Measurements from ENCODE around the gene LEFTY1.

Gene LEFTY1

DNA sequence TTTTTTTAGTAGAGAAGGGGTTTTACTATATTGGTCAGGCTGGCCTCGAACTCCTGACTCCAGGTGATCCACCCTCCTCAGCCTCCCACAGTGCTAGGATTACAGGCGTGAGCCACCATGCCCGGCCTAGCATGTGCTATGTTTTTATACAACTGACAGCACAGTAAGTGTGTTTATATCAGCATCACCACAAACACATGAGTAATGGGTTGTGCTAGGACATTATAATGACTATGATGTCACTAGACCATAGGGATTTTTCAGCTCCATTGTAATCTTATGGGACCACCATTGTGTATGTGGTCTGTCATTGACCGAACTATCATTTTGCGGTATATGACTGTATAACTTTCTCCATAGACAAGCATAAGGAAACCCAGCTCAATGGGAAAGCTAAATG is 45.8 kb upstream of the LEFTY1 start:
- TF ChIP-seq GABPA (IDR thresholded peaks at IDR 0.05; ENCODE audit: low read depth) (no peak), SPI1 (IDR thresholded peaks at IDR 0.05; ENCODE audit: borderline replicate concordance, low read depth) (no peak), REST (IDR thresholded peaks at IDR 0.05; ENCODE audit: insufficient replicate concordance, low read depth) (no peak), POLR2AphosphoS5 (IDR thresholded peaks at IDR 0.05; ENCODE audit: low read depth) (no peak)
- TF ChIP-seq, protein P1, sequence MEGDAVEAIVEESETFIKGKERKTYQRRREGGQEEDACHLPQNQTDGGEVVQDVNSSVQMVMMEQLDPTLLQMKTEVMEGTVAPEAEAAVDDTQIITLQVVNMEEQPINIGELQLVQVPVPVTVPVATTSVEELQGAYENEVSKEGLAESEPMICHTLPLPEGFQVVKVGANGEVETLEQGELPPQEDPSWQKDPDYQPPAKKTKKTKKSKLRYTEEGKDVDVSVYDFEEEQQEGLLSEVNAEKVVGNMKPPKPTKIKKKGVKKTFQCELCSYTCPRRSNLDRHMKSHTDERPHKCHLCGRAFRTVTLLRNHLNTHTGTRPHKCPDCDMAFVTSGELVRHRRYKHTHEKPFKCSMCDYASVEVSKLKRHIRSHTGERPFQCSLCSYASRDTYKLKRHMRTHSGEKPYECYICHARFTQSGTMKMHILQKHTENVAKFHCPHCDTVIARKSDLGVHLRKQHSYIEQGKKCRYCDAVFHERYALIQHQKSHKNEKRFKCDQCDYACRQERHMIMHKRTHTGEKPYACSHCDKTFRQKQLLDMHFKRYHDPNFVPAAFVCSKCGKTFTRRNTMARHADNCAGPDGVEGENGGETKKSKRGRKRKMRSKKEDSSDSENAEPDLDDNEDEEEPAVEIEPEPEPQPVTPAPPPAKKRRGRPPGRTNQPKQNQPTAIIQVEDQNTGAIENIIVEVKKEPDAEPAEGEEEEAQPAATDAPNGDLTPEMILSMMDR (IDR thresholded peaks at IDR 0.05; ENCODE audit: insufficient read depth, low read length): no peak
- no peak for DNase-seq (ENCODE audit: low read depth in 1 of 2, low spot score in 1 of 2)
- H3K27ac ChIP-seq (replicated peaks): no peak overlapping the region
- H3K27me3 ChIP-seq (ENCODE audit: insufficient read depth, poor library complexity, severe bottlenecking): no peaks in the 10 kb centered on the region
- no peak overlapping the region for H3K4me3 ChIP-seq (replicated peaks; ENCODE audit: insufficient read depth, low read length)

DNA sequence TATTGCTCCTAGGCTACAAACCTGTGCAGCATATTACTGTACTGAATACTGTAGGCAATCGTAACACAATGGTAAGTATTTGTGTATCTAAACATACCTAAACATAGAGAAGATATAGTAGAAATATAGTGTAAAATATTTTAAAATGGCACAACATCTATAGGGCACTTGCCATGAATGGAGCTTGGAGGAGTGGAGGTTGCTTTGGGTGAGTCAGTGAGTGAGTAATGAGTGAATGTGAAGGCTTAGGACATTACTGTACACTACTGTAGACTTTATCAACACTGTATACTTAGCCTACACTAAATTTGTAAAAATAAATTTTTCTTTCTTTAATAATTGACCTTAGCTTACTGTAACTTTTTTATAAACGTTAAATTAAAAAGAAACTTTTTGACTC is 44.1 kb upstream of the LEFTY1 start:
- Histone ChIP-seq H3K27me3 (ENCODE audit: insufficient read depth, poor library complexity, severe bottlenecking) (no peaks in the 10 kb centered on the region), H3K4me3 (replicated peaks; ENCODE audit: insufficient read depth, low read length) (no peak overlapping the region), H3K27ac (replicated peaks) (no peak overlapping the region)
- TF ChIP-seq SPI1 (IDR thresholded peaks at IDR 0.05; ENCODE audit: borderline replicate concordance, low read depth) (no peak), REST (IDR thresholded peaks at IDR 0.05; ENCODE audit: insufficient replicate concordance, low read depth) (no peak), GABPA (IDR thresholded peaks at IDR 0.05; ENCODE audit: low read depth) (no peak), POLR2AphosphoS5 (IDR thresholded peaks at IDR 0.05; ENCODE audit: low read depth) (no peak)
- TF ChIP-seq, protein P1 (IDR thresholded peaks at IDR 0.05; ENCODE audit: insufficient read depth, low read length): no peak
- DNase-seq (ENCODE audit: low read depth in 1 of 2, low spot score in 1 of 2): no peak

DNA sequence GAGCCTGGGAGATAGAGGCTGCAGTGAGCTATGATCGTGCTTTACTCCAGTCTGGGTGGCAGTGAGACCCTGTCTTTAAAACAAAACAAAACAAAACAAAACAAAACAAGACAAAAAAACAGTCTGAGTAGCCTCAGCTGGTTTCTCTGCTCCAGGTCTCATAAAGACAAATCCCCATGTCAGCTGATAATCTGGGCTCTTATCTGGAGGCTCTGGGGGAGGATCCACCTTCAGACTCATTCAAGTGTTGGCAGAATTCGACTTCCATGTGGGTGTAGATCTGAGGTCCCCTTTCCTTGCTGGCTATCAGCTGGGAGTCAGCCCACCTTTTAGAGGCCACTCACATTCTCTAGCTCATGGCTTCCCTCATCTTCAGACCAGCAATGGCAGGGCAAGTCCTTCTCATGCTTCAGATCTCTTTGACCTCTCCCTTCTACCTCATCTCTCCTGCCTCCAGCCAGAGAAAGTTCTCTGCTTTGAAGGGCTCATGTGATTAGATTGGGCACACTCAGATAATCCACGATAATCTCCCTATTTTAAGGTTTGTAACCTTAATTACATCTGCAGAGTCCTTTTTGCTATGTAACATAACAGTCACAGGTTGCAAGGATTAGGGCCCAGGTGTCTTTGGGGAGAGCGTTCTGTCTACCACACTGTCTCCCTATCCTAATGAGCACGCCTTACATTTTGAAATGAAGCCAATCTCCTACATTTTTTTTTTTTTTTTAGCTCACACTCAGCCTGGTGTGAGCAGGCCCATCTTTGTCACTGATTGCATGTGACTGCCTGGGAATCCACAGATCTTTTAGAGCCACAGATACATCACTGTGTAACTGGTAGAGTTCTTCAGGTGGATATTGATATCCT is 42.6 kb upstream of the LEFTY1 start:
- DNase-seq (ENCODE audit: low read depth in 1 of 2, low spot score in 1 of 2): no peak
- H3K27ac ChIP-seq (replicated peaks): no peak overlapping the region
- TF ChIP-seq GABPA (IDR thresholded peaks at IDR 0.05; ENCODE audit: low read depth) (no peak), POLR2AphosphoS5 (IDR thresholded peaks at IDR 0.05; ENCODE audit: low read depth) (no peak), SPI1 (IDR thresholded peaks at IDR 0.05; ENCODE audit: borderline replicate concordance, low read depth) (no peak)
- TF ChIP-seq, protein P1 (IDR thresholded peaks at IDR 0.05; ENCODE audit: insufficient read depth, low read length): no peak

More for the DNA sequence above, 42.6 kb upstream of the LEFTY1 start:
- Histone ChIP-seq H3K4me3 (replicated peaks; ENCODE audit: insufficient read depth, low read length) (no peak overlapping the region), H3K27me3 (ENCODE audit: insufficient read depth, poor library complexity, severe bottlenecking) (no peaks in the 10 kb centered on the region)
